Fibroblast of skin of back (primary cell): ENCODE measurements around the gene ZBP1.
"Not testable (repeated sequence)": the region's sequence is repeated elsewhere in the genome, so short reads cannot be mapped to it uniquely, and the experiment has no call there.

Source experiments
- DNase-seq: peaks from one replicate; pipeline ENCODE4 v3.0.0-alpha.2; 2013

Gene ZBP1

GRCh38 chr20:57638895-57639236 lies 18.6 kb upstream of the ZBP1 start:
- DNase-seq: no peak

- peak; percentile 12 for DNase-seq
These were observed 18.1 kb upstream of the ZBP1 start for GRCh38 chr20:57638173-57638894.

GRCh38 chr20:57633945-57634491 lies 13.8 kb upstream of the ZBP1 start:
- DNase-seq: no peak

GRCh38 chr20:57632286-57632685 lies 12.1 kb upstream of the ZBP1 start:
- DNase-seq: no peak

- DNase-seq: no peak
These were observed 9.8 kb upstream of the ZBP1 start for GRCh38 chr20:57630061-57630460.

- not testable (repeated sequence) for DNase-seq
These were observed 9.3 kb upstream of the ZBP1 start for GRCh38 chr20:57629491-57629901.

- not testable (repeated sequence) for DNase-seq
These were observed 8.7 kb upstream of the ZBP1 start for GRCh38 chr20:57628962-57629308.

GRCh38 chr20:57628047-57628961 lies 8.1 kb upstream of the ZBP1 start:
- peak; percentile 46 for DNase-seq

GRCh38 chr20:57627339-57627738 lies 7.1 kb upstream of the ZBP1 start:
- DNase-seq: no peak

- no peak for DNase-seq
These were observed 5.8 kb upstream of the ZBP1 start for GRCh38 chr20:57625978-57626377.

GRCh38 chr20:57625181-57625958 lies 5.1 kb upstream of the ZBP1 start:
- DNase-seq: no peak

GRCh38 chr20:57624124-57624523 lies 3.9 kb upstream of the ZBP1 start:
- DNase-seq: no peak

GRCh38 chr20:57622579-57623381 lies 2.6 kb upstream of the ZBP1 start:
- DNase-seq: peak; percentile 73

GRCh38 chr20:57622201-57622570 lies 2.0 kb upstream of the ZBP1 start:
- DNase-seq: no peak

- DNase-seq: no peak
These were observed 1.4 kb upstream of the ZBP1 start for GRCh38 chr20:57621421-57622200.

GRCh38 chr20:57620999-57621398 lies 773 bp upstream of the ZBP1 start:
- DNase-seq: no peak

- no peak for DNase-seq
These were observed 985 bp downstream of the ZBP1 start for GRCh38 chr20:57619051-57619831.

GRCh38 chr20:57618764-57619050 lies 1.5 kb downstream of the ZBP1 start:
- no peak for DNase-seq

- no peak for DNase-seq
These were observed 2.0 kb downstream of the ZBP1 start for GRCh38 chr20:57618091-57618763.
